Sigmoid colon (tissue), 7 donors: ENCODE measurements around the gene ERFL. TPM values are rescaled to one million over a fixed set of nuclear protein-coding genes. Genes with fewer than 3 reads are reported as not detected.

Experiments
- DNase-seq: peaks from one replicate; pipeline ENCODE4 v3.0.0-alpha.2; 2019
- H3K27ac ChIP-seq, 4 donors: fragments of 200-600 bp; sonication (generic); one replicate each; pipeline ENCODE4 v1.5.1; 2016 to 2019; ENCODE audit warnings: mild to moderate bottlenecking in 1 of 4
- H3K27me3 ChIP-seq, 3 donors: fragments of 200-600 bp; sonication (generic); one replicate each; pipeline ENCODE4 v1.5.1; 2019; ENCODE audit warnings: mild to moderate bottlenecking in 1 of 3
- H3K36me3 ChIP-seq, 4 donors: fragments of 200-600 bp; sonication (generic); one replicate each; pipeline ENCODE4 v1.5.1; 2016 to 2019
- H3K4me1 ChIP-seq, 4 donors: fragments of 200-600 bp; sonication (generic); one replicate each; pipeline ENCODE4 v1.5.1; 2017 to 2019
- H3K4me3 ChIP-seq, 4 donors: fragments of 200-600 bp; sonication (generic); one replicate each; pipeline ENCODE4 v1.5.1; 2017 to 2019; ENCODE audit warnings: mild to moderate bottlenecking in 2 of 4, moderate library complexity in 1 of 4
- H3K9me3 ChIP-seq, 4 donors: fragments of 200-600 bp in 3 of 4; sonication (generic) in 3 of 4; one replicate each; pipeline versions ENCODE4 v1.5.1 to v1.6.1; 2013 to 2019
- EP300 ChIP-seq, 4 donors: sonication (generic); formaldehyde crosslinking; IDR thresholded peaks; one replicate each; pipeline ENCODE4 v1.6.1; 2017; ENCODE audit warnings: antibody characterized with exemption in 4 of 4
- POLR2A ChIP-seq, 2 donors: fragments of 450-650 bp; IDR thresholded peaks; one replicate each; pipeline ENCODE4 v1.6.1; 2016; ENCODE audit warnings: antibody characterized with exemption in 2 of 2, mild to moderate bottlenecking in 2 of 2, moderate library complexity in 2 of 2
- POLR2AphosphoS5 ChIP-seq, 4 donors: sonication (generic); formaldehyde crosslinking; IDR thresholded peaks; one replicate each; pipeline ENCODE4 v1.6.1; 2017; ENCODE audit warnings: antibody characterized with exemption in 4 of 4
- WGBS, 2 donors: extraction: QIAGEN DNeasy Blood & Tissue Kit; methylation state at CpG; one replicate each; pipeline ENCODE4 v1.1.7; 2013; 5-methylcytosine and 5-hydroxymethylcytosine counted together
- intact Hi-C: fragments of 100-400 bp; cut with DNase I; formaldehyde crosslinking; loops from one replicate; pipeline ENCODE4 v1.15.1; 2023
- polyA plus RNA-seq, 3 donors: library from polyadenylated mRNA; stranded (reverse); fragments of 200-250 nt; gene quantifications; one replicate each; pipeline ENCODE4 v1.2.3, GENCODE V29; 2013
- total RNA-seq, 4 donors: library from RNA; depleted of rRNA; stranded (reverse); fragments of >200 nt; gene quantifications; one replicate each; pipeline ENCODE4 v1.1.0, GENCODE V29; 2016
- TF ChIP-seq, protein P1 (sequence below), 4 experiments: fragments of 450-650 bp in 3 of 4; fragments of 200-600 bp in 1 of 4; IDR thresholded peaks; one replicate each; pipeline ENCODE4 v1.5.1; 2016 to 2019; ENCODE audit warnings: antibody characterized with exemption in 4 of 4, mild to moderate bottlenecking in 3 of 4, moderate library complexity in 2 of 4
- donor health status: healthy with polysubstance abuse.
- donor health status: Bipolar disorder and iron deficiency.
- donor health status: healthy.

ERFL gene
- total and polyA plus RNA-seq, 7 donors, result 1.3 TPM; not detected in 6

DNA sequence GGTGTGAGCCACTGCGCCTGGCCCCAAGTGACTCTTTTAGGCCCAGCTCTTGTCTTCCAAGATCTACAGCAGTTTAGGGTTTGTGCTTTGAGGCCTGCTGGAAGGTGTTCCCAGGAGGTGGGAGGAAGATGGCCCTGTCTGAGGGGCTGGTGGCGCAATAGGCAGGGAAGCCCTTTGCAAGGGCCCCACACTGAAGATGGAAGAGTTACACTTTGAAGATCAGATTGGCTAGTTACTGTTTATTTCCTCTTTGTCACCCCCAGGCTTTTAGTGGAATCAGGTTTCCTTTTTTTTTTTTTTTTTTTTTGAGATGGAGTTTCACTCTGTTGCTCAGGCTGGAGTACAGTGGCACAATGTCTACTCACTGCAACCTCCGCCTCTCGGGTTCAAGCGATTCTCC lies 32.7 kb upstream of the ERFL start:
- Histone ChIP-seq H3K9me3 (no peaks in the 10 kb centered on the region), H3K4me1 (peaks cover 0 to 19% (median 14%) of the 10 kb centered on the region in 4 donors), H3K27me3 (no peaks in the 10 kb centered on the region), H3K36me3 (peaks cover 0 to 12% (median 5%) of the 10 kb centered on the region in 4 donors), H3K4me3 (no peak overlapping the region), H3K27ac (no peak overlapping the region)
- WGBS, 2 donors, result 96 to 97% methylated on average over 5 of the region's 5 CpGs
- intact Hi-C loops, result no loop called here
- no peak for TF ChIP-seq POLR2A (IDR thresholded peaks at IDR 0.05)
- TF ChIP-seq POLR2AphosphoS5 (IDR thresholded peaks at IDR 0.05), result no peak
- TF ChIP-seq, protein P1, sequence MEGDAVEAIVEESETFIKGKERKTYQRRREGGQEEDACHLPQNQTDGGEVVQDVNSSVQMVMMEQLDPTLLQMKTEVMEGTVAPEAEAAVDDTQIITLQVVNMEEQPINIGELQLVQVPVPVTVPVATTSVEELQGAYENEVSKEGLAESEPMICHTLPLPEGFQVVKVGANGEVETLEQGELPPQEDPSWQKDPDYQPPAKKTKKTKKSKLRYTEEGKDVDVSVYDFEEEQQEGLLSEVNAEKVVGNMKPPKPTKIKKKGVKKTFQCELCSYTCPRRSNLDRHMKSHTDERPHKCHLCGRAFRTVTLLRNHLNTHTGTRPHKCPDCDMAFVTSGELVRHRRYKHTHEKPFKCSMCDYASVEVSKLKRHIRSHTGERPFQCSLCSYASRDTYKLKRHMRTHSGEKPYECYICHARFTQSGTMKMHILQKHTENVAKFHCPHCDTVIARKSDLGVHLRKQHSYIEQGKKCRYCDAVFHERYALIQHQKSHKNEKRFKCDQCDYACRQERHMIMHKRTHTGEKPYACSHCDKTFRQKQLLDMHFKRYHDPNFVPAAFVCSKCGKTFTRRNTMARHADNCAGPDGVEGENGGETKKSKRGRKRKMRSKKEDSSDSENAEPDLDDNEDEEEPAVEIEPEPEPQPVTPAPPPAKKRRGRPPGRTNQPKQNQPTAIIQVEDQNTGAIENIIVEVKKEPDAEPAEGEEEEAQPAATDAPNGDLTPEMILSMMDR (IDR thresholded peaks at IDR 0.05), result no peak
- no peak for TF ChIP-seq EP300 (IDR thresholded peaks at IDR 0.05)
- DNase-seq, result no peak

DNA sequence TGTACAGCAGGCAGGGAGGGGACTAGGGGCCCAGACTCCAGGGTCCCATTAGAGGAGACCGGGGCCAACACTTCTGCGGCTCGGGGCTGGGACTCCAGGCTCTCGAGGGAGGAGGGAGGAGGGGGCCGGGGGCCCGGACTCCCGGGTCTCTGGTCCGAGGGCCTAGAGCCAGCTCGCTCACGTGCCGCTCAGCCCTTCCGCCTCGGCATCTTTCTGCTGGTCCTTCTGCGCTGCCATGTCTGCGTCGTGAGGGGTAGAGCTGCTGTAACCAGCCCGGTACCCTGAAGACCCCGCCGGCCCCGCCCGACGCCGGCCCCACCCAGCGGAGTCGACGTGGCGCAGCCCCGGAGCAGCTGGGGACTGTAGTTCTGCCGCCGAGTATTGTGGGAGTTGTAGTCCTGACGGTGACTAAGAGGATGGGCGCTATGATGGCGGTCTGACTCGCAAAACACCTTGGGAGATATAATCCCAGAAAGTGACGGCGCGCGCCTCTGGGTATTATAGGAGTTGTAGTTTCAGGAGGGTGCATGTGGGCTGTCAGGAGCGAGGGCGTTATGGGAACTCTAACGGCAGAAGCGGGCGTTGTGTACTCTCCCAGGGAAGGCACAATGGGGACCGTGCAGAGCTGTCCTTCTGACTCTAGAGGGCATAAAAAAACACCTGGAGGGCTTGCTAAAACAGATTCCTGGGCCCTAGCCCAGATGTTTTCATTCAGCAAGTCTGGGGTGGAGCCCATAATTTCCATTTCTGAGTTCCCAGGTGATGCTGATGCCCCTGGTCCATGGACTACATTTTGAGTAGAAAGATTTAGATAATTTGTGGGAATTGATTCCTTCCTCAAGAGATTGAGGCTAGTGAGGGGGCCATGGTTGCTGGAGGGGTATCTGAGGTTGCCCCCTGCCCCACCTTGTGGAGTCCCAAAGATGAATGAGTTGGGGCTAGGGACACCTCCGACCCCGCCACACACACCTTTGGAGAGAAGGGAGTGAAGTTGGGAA lies 31.1 kb upstream of the ERFL start, which contains the start of gene RABAC1:
Gene RABAC1, minus strand, starts transcription at position 266 of the 998 bp plus-strand sequence. Its CDS starts 29 bp downstream, at position 237.
- TF ChIP-seq, protein P1 (IDR thresholded peaks at IDR 0.05), result no peak
- TF ChIP-seq POLR2AphosphoS5 (IDR thresholded peaks at IDR 0.05), result peak; percentile 64 to 80 (median 75)
- no peak for TF ChIP-seq EP300 (IDR thresholded peaks at IDR 0.05)
- TF ChIP-seq POLR2A (IDR thresholded peaks at IDR 0.05), result peak; percentile 27 to 42
- no peaks in the 10 kb centered on the region for H3K27me3 ChIP-seq
- 5% methylated on average over 46 of the region's 46 CpGs for WGBS, 2 donors
- peaks cover 0 to 16% (median 7%) of the 10 kb centered on the region in 4 donors for H3K36me3 ChIP-seq
- peak within 1 kb of the TSS; percentile 62 to 93 (median 92) for H3K4me3 ChIP-seq
- H3K9me3 ChIP-seq, result no peaks in the 10 kb centered on the region
- peak; percentile 94 for DNase-seq
- peaks cover 0 to 19% (median 14%) of the 10 kb centered on the region in 4 donors for H3K4me1 ChIP-seq
- intact Hi-C loops, result loop anchor here (2.0 to 10.0 kb wide), 2 partner anchors 75 to 99 kb away; partner anchors contain the start of gene RPS19
- peak within 1 kb of the TSS; percentile 86 to 91 (median 88) for H3K27ac ChIP-seq

DNA sequence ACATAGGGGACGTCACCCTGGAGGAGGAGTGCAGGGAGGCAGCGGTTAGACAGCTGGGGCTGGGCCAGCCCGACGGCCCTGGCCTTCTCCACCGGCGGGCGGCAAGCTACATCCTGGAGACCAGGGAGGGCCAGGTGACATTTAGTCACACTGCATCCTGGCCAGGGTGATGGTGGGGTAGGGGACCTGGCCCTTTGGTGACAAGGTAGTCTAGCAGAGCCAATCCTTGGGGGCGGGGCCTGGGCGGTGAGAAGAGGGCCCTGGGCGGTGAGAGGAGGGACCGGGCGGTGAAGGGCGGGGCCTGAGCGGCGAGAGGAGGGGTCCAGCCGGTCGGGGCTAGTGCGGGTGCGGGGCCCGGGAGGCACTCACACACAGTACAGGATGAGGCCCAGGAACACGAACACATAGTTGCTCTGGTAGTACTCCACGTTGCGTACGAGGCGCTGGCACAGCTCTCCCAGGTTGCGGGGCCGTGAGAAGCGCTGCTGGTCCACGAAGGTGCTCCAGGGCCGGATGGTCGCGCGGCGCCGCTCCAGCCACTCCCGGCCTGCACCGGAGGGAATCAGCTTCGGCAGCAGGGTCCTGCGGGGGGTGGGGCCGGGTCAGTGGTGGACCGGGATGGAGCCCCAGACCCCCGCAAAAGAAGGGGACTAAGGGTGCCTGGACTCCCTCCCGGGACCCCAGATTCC lies 30.3 kb upstream of the ERFL start:
- peaks cover 0 to 16% (median 7%) of the 10 kb centered on the region in 4 donors for H3K36me3 ChIP-seq
- DNase-seq, result peak; percentile 90
- no peaks in the 10 kb centered on the region for H3K27me3 ChIP-seq
- peaks cover 0 to 19% (median 14%) of the 10 kb centered on the region in 4 donors for H3K4me1 ChIP-seq
- intact Hi-C loops, result loop anchor here (2.0 to 10.0 kb wide), 2 partner anchors 76 to 98 kb away; partner anchors contain the start of gene RPS19
- TF ChIP-seq EP300 (IDR thresholded peaks at IDR 0.05), result no peak
- TF ChIP-seq POLR2AphosphoS5 (IDR thresholded peaks at IDR 0.05), result peak; percentile 49 to 79 (median 72)
- TF ChIP-seq, protein P1 (IDR thresholded peaks at IDR 0.05), result no peak
- peak in 1 of 2 donors; percentile 37 for TF ChIP-seq POLR2A (IDR thresholded peaks at IDR 0.05)
- no peaks in the 10 kb centered on the region for H3K9me3 ChIP-seq
- 0 to 1% methylated on average over 43 of the region's 43 CpGs for WGBS, 2 donors
- H3K4me3 ChIP-seq, result peak overlapping the region; percentile 62 to 93 (median 92)
- H3K27ac ChIP-seq, result peak overlapping the region; percentile 86 to 91 (median 88)

DNA sequence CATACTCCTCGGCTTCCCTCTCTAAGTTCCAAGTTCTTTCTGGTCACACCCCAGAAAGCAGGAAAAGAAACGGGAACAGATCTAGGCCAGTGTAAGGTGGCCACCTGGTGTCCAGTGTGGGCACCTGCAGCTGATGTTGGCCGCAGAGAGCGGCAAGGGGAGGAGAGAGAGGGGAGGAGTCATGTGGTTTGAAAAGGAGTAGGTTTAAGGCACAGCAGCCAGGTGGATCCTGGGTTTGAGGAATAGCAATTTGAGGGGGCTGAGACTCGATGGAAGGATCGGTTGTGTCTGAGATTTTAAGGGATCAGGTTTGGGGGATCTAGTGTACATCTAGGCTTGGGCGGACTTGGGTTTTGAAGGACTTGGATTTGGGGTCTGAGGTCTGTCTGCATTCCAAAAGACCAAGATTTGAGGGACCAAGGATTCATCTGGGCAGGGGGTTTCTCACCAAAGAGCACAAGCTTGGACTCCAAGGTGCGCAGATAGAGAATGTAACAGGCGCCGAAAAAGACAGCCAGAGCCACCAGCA lies 29.7 kb upstream of the ERFL start:
- intact Hi-C loops, result loop anchor here (2.0 to 10.0 kb wide), 2 partner anchors 77 to 97 kb away; partner anchors contain the start of gene RPS19
- peaks cover 0 to 16% (median 7%) of the 10 kb centered on the region in 4 donors for H3K36me3 ChIP-seq
- no peaks in the 10 kb centered on the region for H3K9me3 ChIP-seq
- H3K4me1 ChIP-seq, result peaks cover 0 to 19% (median 14%) of the 10 kb centered on the region in 4 donors
- peak; percentile 79 for DNase-seq
- TF ChIP-seq, protein P1 (IDR thresholded peaks at IDR 0.05), result peak; percentile 44 to 93 (median 70)
- no peak for TF ChIP-seq POLR2AphosphoS5 (IDR thresholded peaks at IDR 0.05)
- TF ChIP-seq POLR2A (IDR thresholded peaks at IDR 0.05), result no peak
- no peak for TF ChIP-seq EP300 (IDR thresholded peaks at IDR 0.05)
- WGBS, 2 donors, result 5 to 18% methylated on average over 10 of the region's 10 CpGs
- H3K27me3 ChIP-seq, result no peaks in the 10 kb centered on the region
- peak overlapping the region; percentile 62 to 93 (median 92) for H3K4me3 ChIP-seq
- peak overlapping the region; percentile 86 to 91 (median 88) for H3K27ac ChIP-seq
